Left hindlimb (tissue), 1 donor: Measurements from ENCODE around the gene CACNG7.
A peak's percentile ranks its signal among the peaks of the same experiment; 100 is the strongest.

ENCODE experiments used
- DNase-seq: peaks from one replicate; pipeline ENCODE4 v3.0.0-alpha.2; 2018

CACNG7 gene

DNA sequence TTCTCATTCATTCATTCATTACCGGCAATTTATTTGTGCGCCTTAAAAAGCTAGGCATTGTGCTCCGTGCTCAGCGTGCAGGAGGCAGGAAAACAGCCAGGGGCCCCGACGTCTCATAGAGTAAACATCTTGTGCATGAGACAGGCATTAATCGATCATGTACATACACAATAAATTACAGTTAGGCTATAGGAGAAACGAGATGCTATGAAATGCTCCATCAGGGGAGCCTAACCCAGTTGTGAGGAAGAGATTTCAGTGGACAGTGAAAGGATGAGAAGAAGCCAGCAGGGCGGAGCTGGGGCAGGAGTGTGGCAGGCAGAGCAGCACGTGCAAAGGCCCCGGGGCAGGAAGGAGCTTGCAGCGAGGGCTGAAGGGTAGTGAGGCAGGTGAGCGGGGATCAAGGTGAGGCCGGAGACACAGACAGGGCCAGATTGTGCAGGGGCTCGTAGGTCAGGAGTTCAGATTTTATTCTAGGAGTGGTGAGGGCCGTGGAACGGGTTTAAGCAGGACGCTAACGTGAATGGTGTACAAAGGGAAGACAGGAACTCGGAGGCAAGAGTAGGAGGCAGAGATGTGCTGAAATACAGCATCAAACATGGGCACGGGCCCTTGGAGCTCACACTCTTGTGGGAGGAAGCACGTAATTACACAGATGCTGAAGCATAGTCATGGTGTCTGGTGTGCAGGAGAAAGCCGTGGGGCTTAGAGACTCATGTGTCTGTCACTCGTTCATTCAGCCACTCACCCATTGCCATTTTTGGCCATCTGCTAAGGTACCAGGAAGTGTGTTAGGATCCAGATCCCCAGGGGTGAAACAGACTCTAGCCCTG is 74.6 kb downstream of the CACNG7 start:
- no peak for DNase-seq

DNA sequence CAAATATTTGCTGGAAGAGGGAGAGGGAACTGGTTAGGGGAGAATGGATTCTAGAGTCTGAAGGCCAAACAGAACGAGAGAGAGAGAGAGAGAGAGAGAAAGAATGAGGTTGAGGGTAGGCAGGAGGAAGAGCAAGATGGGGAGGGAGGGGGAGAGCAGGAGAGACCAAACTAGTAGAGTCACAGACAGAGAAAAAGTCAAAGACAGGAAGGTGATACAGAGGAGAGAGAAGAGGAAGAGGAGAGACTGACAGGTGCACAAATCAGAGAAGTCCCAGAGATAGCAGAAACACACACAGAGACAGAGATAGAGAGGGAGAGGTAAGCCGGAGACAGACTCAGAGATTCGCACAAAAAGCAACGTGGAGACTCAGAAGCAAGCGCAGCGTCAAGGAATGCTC is 76.8 kb downstream of the CACNG7 start:
- DNase-seq, result no peak

DNA sequence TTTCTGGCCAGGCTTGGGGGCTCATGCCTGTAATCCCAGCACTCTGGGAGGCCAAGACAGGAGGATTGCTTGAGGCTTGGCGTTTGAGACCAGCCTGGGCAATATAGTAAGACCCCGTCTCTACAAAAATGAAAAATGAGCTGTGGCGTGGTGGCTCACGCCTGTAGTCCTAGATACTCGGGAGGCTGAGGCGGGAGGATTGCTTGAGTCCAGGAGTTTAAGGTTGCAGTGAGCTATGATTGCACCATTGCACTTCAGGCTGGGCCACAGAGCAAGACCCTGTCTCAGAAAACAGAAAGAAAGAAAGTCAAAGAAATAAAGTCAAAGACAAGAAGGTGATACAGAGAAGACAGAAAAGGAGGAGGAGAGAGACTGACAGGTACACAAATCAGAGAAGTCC is 79.9 kb downstream of the CACNG7 start:
- DNase-seq, result no peak

DNA sequence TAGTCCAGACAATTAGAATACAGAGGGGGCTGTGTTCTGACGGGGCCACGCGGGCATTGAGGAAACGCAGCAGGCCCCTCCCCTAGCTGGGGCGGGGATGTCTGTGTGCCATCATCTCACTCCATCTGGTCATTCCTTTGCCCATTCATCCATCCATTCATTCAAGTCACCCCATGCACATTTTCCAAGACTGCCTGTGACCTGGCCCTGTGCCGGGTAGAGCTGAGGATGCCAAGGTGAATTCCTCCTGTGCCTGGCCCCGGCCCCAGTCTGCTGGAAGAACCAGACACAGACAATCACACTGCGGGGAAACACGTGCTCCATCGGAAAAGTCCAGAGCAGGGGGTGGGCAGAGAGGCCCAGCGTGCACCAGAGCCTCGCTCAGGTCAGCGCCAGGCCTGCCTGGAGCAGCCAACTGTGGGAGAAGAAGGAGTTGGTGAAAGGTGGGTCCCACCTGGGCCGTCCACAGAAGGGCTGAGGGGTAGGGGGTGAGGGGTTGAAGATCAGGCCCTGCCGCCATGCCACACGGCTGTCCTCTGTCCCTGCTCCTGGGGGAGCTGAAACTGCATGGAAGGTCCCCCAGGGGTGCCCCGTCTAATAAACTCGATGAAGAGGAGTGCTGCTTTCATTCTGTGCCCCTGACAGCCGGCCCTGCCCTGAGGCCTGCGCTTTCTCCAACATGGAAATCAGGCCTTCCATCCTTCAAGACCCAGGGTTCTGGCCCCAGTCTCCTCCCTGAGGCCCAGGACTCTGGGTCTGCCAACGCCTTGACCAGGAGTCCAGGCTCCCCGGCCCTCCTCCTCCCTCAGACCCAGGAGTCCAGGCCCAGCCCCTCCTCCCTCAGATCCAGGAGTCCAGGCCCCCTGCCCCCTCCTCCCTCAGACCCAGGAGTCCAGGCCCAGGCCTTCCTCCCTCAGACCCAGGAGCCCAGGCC is 80.8 kb downstream of the CACNG7 start:
- no peak for DNase-seq

DNA sequence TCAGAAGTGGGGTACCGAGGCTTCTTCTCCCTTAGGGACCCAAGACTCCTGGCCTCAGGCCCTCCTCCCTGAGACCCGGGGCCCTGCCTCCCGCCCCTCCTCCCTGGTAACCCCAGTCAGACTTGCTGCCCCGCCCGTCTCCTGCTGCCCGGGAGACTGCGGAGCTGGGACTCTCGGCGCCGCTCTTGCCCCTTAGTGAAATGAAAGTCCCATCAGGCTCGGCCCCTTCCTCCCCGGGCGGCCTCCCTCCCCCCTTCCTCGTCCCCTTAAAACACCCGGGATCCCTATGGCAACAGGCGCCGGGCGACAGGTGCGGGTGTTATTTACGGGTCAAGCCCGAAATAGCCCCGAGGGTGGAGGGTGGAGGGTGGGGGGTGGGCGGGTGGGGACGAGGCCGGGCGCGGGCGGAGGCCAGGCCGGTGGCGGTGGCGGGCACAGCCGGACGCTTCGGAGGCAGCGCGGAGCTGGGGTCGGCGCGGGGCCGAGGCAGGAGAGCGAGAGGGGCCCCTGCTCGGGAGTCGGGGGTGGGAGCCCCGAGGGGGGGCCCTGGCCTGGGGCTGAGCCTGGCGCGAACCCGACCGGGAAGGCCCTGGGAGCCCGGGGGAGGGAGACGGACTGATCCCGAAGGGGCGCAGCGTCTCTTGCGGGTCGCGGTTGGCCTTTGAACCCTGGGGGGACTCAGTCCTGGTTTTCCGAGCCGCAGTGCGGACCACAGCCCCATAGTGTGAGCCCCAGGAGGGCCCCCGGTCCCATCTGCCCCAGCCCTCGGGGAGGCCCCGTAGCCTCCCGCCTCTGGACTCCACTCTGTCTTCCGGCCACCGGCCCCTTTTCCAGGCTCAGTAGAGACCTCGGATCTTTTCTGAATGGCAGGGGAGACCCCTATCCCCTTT is 82.4 kb downstream of the CACNG7 start, which contains the start of gene CACNG6:
TSS of gene CACNG6 (plus strand) at position 414 of the 890 bp plus-strand sequence. CDS start 1,241 bp downstream, outside the sequence.
- DNase-seq, result peak; percentile 48

DNA sequence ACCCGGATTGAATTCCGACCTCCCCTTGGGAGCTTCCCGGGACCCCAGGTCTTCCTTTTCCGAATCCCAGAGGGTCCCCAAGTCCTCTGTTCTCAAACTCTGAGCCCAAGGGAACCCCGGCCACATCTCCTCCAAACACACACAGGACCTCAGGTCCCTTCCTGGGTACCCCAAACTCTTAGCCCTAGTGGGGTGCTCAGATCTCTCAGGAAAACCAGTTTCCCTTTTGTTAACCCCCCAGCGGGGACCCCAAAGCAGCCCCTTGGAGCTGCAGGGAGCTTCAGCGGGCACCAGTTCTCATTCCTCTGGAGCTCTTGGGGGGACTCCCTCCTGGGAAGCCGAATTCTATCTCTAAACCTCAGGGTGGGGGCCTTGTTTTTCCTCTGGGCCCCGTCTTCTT is 83.1 kb downstream of the CACNG7 start:
- DNase-seq, result no peak

DNA sequence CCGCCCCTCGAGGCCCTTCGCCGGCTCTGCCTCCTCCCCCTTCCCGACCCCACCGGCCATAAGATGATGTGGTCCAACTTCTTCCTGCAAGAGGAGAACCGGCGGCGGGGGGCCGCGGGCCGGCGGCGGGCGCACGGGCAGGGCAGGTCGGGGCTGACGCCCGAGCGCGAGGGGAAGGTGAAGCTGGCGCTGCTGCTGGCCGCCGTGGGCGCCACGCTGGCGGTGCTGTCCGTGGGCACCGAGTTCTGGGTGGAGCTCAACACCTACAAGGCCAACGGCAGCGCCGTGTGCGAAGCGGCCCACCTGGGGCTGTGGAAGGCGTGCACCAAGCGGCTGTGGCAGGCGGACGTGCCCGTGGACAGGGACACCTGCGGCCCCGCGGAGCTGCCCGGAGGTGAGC is 83.7 kb downstream of the CACNG7 start:
- no peak for DNase-seq

DNA sequence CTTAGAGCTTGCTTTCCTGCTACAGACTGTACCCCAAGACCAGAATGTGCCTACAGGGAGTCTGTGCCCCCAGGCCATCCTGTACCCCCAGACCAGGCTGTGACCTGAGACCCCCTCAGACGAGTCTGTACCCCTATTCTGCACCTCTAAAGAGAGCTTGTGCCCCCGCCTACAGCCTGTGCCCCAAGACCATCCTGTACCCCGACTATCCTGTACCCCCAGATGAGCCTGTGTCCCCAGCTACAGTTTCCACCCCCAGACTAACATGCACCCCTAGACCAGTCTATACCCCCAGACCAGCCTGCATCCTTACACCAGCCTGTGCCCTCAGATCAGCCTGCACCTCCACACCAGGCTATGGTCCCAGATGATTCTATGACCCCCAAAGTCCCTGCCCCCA is 84.4 kb downstream of the CACNG7 start:
- no peak for DNase-seq
